Measurements from ENCODE around the gene C1orf146.
"Not testable (repeated sequence)": the region's sequence is repeated elsewhere in the genome, so short reads cannot be mapped to it uniquely, and the experiment has no call there.

The C1orf146 gene

GRCh38 chr1:92217721-92218120 is at the start of gene C1orf146:
C1orf146 (plus strand) TSS chr1:92217915; CDS start chr1:92231421, 13,506 bp downstream.
- no peak for DNase-seq (ENCODE audit: low read depth)

- no peak for DNase-seq (ENCODE audit: low read depth)
Measured at GRCh38 chr1:92168657-92169056, 49.1 kb upstream of the C1orf146 start.

- no peak for DNase-seq (ENCODE audit: low read depth)
Measured at GRCh38 chr1:92169214-92170005, 48.3 kb upstream of the C1orf146 start.

GRCh38 chr1:92184632-92185031 is 33.1 kb upstream of the C1orf146 start:
- DNase-seq (ENCODE audit: low read depth) = no peak

- no peak for DNase-seq (ENCODE audit: low read depth)
Measured at GRCh38 chr1:92186081-92186480, 31.6 kb upstream of the C1orf146 start.

GRCh38 chr1:92188436-92189255 is 29.1 kb upstream of the C1orf146 start:
- DNase-seq (ENCODE audit: low read depth) = no peak

GRCh38 chr1:92191726-92192125 is 26.0 kb upstream of the C1orf146 start:
- no peak for DNase-seq (ENCODE audit: low read depth)

GRCh38 chr1:92192246-92192645 is 25.5 kb upstream of the C1orf146 start:
- no peak for DNase-seq (ENCODE audit: low read depth)

GRCh38 chr1:92194511-92194910 is 23.2 kb upstream of the C1orf146 start:
- no peak for DNase-seq (ENCODE audit: low read depth)

- no peak for DNase-seq (ENCODE audit: low read depth)
Measured at GRCh38 chr1:92201973-92202372, 15.7 kb upstream of the C1orf146 start.

GRCh38 chr1:92203105-92203504 is 14.6 kb upstream of the C1orf146 start:
- no peak for DNase-seq (ENCODE audit: low read depth)

- DNase-seq (ENCODE audit: low read depth) = no peak
Measured at GRCh38 chr1:92210701-92211100, 7.0 kb upstream of the C1orf146 start.

- DNase-seq (ENCODE audit: low read depth) = no peak
Measured at GRCh38 chr1:92211166-92211565, 6.5 kb upstream of the C1orf146 start.

GRCh38 chr1:92218559-92218958 is 844 bp downstream of the C1orf146 start:
- no peak for DNase-seq (ENCODE audit: low read depth)

- DNase-seq (ENCODE audit: low read depth) = no peak
Measured at GRCh38 chr1:92219028-92219427, 1.3 kb downstream of the C1orf146 start.

GRCh38 chr1:92228401-92228800 is 10.7 kb downstream of the C1orf146 start:
- no peak for DNase-seq (ENCODE audit: low read depth)

GRCh38 chr1:92230736-92231135 is 13.0 kb downstream of the C1orf146 start:
- DNase-seq (ENCODE audit: low read depth) = no peak

GRCh38 chr1:92240034-92240433 is 22.3 kb downstream of the C1orf146 start:
- DNase-seq (ENCODE audit: low read depth) = no peak

GRCh38 chr1:92244376-92244775 is 26.7 kb downstream of the C1orf146 start:
- DNase-seq (ENCODE audit: low read depth) = no peak

GRCh38 chr1:92254714-92255113 is 37.0 kb downstream of the C1orf146 start:
- DNase-seq (ENCODE audit: low read depth) = not testable (repeated sequence)

GRCh38 chr1:92259350-92259749 is 41.6 kb downstream of the C1orf146 start:
- DNase-seq (ENCODE audit: low read depth) = no peak

GRCh38 chr1:92262516-92262915 is 44.8 kb downstream of the C1orf146 start:
- DNase-seq (ENCODE audit: low read depth) = no peak

GRCh38 chr1:92273039-92273438 is 55.3 kb downstream of the C1orf146 start:
- DNase-seq (ENCODE audit: low read depth) = no peak
